Mononuclear cell (primary cell): Measurements from ENCODE around the gene SH2D6. TPM values are rescaled to one million over a fixed set of nuclear protein-coding genes. Genes with fewer than 3 reads are reported as not detected.
"Not testable (repeated sequence)": the region's sequence is repeated elsewhere in the genome, so short reads cannot be mapped to it uniquely, and the experiment has no call there.

Experiments
- H3K27me3 ChIP-seq: 2 replicates; pipeline ENCODE4 v1.6.0; 2011; ENCODE audit warnings: low read length, control low read depth; ENCODE audit not compliant: insufficient read depth
- H3K4me1 ChIP-seq: 2 replicates; pipeline ENCODE4 v1.5.1; 2011; ENCODE audit warnings: mild to moderate bottlenecking, low read length, control low read depth; ENCODE audit not compliant: insufficient read depth
- H3K4me3 ChIP-seq: 2 replicates; pipeline ENCODE4 v1.5.1; 2011; ENCODE audit warnings: mild to moderate bottlenecking, low read length, moderate library complexity
- H3K9me3 ChIP-seq: 2 replicates; pipeline ENCODE4 v1.5.1; 2011; ENCODE audit warnings: low read depth, mild to moderate bottlenecking, control low read depth, low read length
- total RNA-seq: library from RNA; depleted of rRNA; stranded (reverse); fragments of >200 nt; gene quantifications from one replicate; pipeline ENCODE4 v1.2.3, GENCODE V29; 2012

Gene SH2D6
- total RNA-seq, 1 donor: 0.42 TPM

- Histone ChIP-seq H3K4me1 (peaks cover 86% of the 10 kb centered on the region), H3K27me3 (no peaks in the 10 kb centered on the region), H3K9me3 (no peaks in the 10 kb centered on the region), H3K4me3 (no peak overlapping the region)
These were observed 7.7 kb upstream of the SH2D6 start for GRCh38 chr2:85410584-85411404.

- peaks cover 86% of the 10 kb centered on the region for H3K4me1 ChIP-seq
- no peak overlapping the region for H3K4me3 ChIP-seq
- no peaks in the 10 kb centered on the region for H3K27me3 ChIP-seq
- H3K9me3 ChIP-seq: no peaks in the 10 kb centered on the region
These were observed 7.1 kb upstream of the SH2D6 start for GRCh38 chr2:85411405-85411748.

DNA sequence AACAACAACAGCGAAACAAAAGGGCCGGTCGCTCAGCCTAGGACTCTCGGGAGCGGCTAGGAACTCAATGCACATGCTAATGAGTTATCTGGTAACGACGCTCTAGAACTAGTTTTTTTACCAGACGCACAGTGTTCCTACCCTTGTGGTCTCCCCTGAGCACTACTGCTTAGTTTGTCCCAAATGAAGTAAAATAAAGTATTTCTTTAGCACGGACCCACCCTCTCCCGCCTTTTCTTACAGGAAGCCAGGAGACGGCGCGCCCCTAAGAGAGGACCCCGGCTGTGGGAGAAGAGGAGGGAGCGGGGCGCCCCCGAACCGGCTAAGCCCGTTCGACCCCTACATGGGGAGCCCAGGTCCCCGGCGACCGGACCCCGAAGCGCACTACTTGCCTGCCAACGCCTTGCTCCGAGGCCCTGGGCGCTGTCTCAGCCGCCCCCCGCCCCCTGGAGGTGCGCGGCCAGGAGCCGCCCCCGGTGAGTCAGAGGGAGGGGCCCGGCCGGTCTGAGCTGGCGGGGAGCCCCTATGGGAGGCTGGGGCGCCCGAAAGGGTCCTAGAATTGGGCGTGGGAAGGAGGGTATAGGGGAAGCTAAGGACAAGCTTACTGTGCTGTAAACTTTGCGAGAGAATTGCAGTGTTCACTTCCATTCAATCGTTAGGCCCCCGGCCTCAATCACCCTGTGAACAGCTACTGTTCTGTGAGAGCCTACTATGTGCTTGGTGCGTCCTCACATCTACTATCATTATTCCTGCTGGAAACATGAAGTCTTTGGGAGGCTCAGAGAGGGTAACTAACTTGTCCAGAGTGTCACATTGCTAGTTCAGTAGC, 4.7 kb upstream of the SH2D6 start:
- Histone ChIP-seq H3K4me1 (peaks cover 73% of the 10 kb centered on the region), H3K9me3 (no peaks in the 10 kb centered on the region), H3K4me3 (peak overlapping the region; percentile 28), H3K27me3 (no peaks in the 10 kb centered on the region)

- H3K9me3 ChIP-seq, H3K4me3 ChIP-seq: not testable (repeated sequence)
- H3K4me1 ChIP-seq: peaks cover 73% of the 10 kb centered on the region
These were observed 4.1 kb upstream of the SH2D6 start for GRCh38 chr2:85414421-85414759.

DNA sequence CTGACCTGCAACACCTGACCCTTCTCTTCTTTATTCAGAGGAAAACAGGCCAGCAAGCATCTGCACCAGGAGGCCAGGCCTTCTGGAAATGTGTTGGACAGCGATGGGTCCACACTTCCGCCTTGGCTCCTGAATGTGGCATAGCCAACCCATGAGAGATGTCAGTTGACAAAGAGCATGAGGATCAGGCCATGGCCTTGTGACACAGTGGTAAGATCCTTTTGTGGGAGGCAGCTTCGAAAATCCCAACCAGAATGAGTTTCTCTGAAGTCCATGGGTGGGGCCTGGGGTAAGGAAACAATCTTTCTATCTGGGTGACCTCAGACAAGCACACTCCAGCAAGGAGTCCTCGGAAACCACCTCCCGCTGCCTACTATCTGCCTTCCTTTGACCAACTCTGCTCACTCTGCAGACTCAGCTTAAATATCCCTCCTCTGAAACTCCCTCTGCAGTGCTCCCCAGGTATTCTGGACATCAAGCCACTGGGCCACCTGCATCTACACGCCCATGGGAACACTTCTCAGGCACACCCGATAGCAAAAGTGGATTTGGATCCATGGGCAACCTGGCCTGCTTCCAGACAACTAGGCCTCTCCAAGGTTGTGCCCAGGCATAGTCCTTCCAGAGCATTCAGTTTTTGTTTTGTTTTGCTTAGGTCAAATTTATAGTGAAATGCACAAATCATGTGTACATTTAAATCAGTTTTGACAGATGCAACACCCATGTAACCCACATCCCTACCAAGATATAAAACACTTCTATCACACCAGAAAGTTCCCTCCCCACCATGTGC, 3.6 kb upstream of the SH2D6 start:
- Histone ChIP-seq H3K4me3 (no peak overlapping the region), H3K27me3 (no peaks in the 10 kb centered on the region), H3K4me1 (peaks cover 73% of the 10 kb centered on the region), H3K9me3 (no peaks in the 10 kb centered on the region)

More at GRCh38 chr2:85414421-85414759, 4.1 kb upstream of the SH2D6 start:
- not testable (repeated sequence) for H3K27me3 ChIP-seq

GRCh38 chr2:85415980-85416650, 2.4 kb upstream of the SH2D6 start:
- peaks cover 73% of the 10 kb centered on the region for H3K4me1 ChIP-seq
- H3K4me3 ChIP-seq: no peak overlapping the region
- no peaks in the 10 kb centered on the region for H3K27me3 ChIP-seq
- no peaks in the 10 kb centered on the region for H3K9me3 ChIP-seq

- Histone ChIP-seq H3K4me1 (peaks cover 58% of the 10 kb centered on the region), H3K9me3 (no peaks in the 10 kb centered on the region), H3K4me3 (peak overlapping the region; percentile 89), H3K27me3 (no peaks in the 10 kb centered on the region)
These were observed 628 bp downstream of the SH2D6 start for GRCh38 chr2:85419009-85419675.

DNA sequence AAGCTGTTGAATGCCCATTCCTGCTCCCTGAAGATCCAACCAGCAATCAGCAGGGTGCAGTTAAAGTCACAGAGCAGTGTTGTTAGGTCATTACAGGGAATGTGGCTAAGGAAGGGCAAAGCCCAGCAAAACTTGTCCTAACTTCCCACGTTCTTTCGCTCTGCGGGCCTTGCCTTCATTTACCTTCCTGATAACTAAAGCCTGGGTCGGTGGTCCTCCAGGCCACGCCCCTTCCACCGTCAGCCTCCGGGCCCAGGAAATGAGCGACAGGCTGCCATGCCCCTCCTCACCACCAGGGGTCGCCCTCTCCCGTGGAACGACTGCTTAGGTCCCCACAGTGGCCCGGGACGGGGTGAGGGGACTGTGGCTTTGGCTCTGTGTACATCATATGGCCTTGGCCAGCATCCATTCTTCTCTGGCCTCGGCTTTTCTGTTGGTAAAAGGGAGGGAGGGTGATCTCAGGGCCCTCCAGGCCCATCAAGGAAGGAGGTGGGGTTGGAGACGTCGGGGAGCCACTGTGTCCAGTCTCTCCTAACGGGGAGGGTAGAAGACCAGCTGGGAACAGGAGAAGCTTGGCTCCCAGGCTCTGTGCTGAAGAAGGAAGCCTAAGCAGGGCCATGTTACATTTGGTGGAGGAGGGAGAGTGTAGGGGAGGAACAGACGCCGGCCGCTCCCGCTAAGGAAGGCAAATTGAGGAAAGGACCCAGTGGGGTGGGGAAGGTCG, 2.2 kb downstream of the SH2D6 start:
- peaks cover 45% of the 10 kb centered on the region for H3K4me1 ChIP-seq
- no peaks in the 10 kb centered on the region for H3K27me3 ChIP-seq
- no peak overlapping the region for H3K4me3 ChIP-seq
- H3K9me3 ChIP-seq: no peaks in the 10 kb centered on the region

DNA sequence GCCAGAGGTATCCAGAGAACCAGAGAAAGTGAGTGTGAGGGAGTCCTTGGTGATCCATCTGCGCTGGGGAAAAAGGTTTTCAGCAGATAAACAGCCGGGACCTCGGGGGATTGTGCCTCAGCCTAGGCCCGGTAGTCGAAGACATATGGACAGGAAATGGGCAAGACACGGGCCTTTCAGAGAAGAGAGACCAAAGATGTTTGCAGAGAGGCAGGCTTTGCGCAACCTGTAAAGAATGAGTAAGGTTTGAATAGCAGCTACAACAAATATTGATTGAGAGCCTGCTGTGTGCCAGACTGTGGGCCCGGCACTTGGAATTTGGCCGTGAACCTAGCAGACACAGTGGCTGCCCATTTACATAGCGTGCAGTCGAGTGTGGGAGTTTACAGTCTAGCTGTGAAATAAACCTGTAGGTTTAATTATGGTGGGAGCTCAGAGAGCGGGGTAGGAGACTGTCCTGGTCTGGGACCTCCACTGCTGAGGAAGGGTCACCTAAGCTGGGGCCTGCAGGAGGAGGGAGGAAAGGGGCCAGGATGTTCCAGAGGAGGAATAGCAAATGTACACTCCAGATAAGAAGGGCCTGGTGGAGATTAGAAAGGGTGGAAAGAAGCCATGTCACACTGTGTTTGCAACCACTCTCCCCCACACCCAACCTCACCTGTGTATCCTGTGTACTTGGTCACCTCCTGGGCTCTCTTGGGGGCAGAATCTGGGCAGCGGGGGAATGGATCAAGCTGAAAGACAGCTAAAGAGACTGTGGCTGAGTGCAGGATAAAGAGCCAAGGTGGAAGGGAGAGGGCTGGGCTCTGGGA, 3.0 kb downstream of the SH2D6 start:
- H3K27me3 ChIP-seq: no peaks in the 10 kb centered on the region
- H3K4me1 ChIP-seq: peaks cover 37% of the 10 kb centered on the region
- H3K4me3 ChIP-seq: no peak overlapping the region
- H3K9me3 ChIP-seq: no peaks in the 10 kb centered on the region

- Histone ChIP-seq H3K4me1 (peaks cover 35% of the 10 kb centered on the region), H3K4me3 (no peak overlapping the region), H3K27me3 (no peaks in the 10 kb centered on the region), H3K9me3 (no peaks in the 10 kb centered on the region)
These were observed 3.6 kb downstream of the SH2D6 start for GRCh38 chr2:85422072-85422457.

- Histone ChIP-seq H3K4me3 (no peak overlapping the region), H3K27me3 (no peaks in the 10 kb centered on the region), H3K9me3 (no peaks in the 10 kb centered on the region), H3K4me1 (peaks cover 38% of the 10 kb centered on the region)
These were observed 5.0 kb downstream of the SH2D6 start for GRCh38 chr2:85423525-85423924.

DNA sequence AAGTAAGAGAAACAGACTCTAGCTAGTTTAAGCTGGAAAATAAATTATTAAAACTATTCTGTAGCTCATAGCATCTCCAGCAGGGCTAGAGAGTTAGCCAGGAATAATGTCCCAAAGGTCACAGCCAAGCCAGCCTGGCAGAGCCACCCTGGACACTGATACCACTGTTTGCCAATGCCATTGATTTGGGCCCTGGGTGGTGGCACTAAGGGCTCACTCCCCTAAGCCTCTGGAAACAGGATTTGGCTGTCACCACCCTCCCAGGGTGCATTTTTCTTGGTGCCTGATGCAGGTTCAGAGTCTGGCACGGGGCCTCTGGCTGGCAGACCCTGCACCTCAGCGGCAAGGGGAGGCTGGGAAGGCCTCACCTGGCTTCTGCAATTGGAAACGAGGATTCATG, 7.1 kb downstream of the SH2D6 start:
- Histone ChIP-seq H3K27me3 (no peaks in the 10 kb centered on the region), H3K4me3 (no peak overlapping the region), H3K4me1 (peaks cover 32% of the 10 kb centered on the region), H3K9me3 (no peaks in the 10 kb centered on the region)

DNA sequence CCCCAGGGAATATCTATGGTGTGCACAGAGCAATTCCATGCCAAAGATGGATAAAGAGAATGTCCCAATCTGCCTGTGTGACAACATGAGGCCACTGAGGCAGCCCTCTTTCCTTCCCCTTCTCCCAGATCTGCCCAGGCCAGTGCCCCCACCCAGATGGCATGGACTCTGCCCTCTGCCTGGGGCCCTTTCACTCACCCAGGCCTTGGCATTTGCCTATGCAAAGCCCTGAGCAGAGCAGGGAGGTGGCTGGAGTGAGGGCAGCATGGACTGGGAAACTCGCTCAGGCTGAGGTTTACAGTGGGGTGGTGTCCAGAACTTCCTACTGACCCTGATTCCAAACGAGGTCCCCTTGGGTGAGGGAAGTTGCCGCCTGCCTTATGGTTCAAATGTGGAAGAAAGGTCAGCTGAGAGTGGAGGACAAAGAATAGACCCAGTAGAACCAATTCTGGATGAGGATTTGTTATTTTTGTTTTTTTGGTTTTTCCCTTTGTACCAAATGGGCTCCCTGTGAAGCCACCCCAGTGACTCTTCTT, 8.9 kb downstream of the SH2D6 start:
- Histone ChIP-seq H3K9me3 (no peaks in the 10 kb centered on the region), H3K4me3 (no peak overlapping the region), H3K4me1 (peaks cover 22% of the 10 kb centered on the region), H3K27me3 (no peaks in the 10 kb centered on the region)
